ENCODE measurements around the gene SH3BP4.

SH3BP4 gene

DNA sequence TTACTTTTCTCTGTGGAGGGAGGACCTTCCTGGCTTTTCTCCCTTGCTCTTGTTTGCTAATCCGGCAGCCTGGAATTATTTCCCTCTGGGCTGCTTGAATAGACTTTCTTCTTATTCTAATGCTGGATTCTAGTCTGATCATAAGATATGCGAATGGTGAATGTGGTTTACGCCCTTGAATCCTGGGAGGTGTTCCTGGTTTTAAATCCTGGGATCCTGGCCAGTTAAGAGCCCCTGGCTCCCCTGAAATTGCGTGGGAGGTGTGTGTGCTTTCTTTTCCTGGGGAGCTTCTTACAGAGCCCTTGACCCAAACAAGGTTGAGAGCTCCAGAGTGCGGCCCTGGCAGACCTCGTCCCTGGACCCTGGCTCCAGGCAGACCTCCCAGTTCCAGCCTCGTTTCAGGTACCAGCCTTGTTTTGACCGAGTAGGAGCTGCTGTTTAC lies 2.8 kb downstream of the SH3BP4 start:
- Histone ChIP-seq H2AFZ (ENCODE audit: low read depth, low read length, severe bottlenecking) (no peak overlapping the region), H3K27me3 (ENCODE audit: low read length) (no peaks in the 10 kb centered on the region), H3K4me2 (ENCODE audit: low read depth, low read length, poor library complexity, severe bottlenecking) (no peak overlapping the region), H3F3A (ENCODE audit: insufficient read depth) (no peaks in the 10 kb centered on the region), H3K9me2 (replicated peaks; ENCODE audit: insufficient read depth, low read length) (no peaks in the 10 kb centered on the region), H4K20me1 (ENCODE audit: low read depth, low read length) (no peaks in the 10 kb centered on the region), H3K9me3 (ENCODE audit: insufficient read depth, low read length) (no peaks in the 10 kb centered on the region), H3K27ac (ENCODE audit: low read depth, low read length) (no peak overlapping the region), H3K4me3 (ENCODE audit: insufficient read depth, low read length, poor library complexity, severe bottlenecking) (no peak overlapping the region), H3K9ac (ENCODE audit: low read length) (no peak overlapping the region), H3K36me3 (ENCODE audit: low read length) (no peaks in the 10 kb centered on the region), H3K79me2 (ENCODE audit: insufficient read depth, low read length) (no peaks in the 10 kb centered on the region)
- TF ChIP-seq, protein P1, sequence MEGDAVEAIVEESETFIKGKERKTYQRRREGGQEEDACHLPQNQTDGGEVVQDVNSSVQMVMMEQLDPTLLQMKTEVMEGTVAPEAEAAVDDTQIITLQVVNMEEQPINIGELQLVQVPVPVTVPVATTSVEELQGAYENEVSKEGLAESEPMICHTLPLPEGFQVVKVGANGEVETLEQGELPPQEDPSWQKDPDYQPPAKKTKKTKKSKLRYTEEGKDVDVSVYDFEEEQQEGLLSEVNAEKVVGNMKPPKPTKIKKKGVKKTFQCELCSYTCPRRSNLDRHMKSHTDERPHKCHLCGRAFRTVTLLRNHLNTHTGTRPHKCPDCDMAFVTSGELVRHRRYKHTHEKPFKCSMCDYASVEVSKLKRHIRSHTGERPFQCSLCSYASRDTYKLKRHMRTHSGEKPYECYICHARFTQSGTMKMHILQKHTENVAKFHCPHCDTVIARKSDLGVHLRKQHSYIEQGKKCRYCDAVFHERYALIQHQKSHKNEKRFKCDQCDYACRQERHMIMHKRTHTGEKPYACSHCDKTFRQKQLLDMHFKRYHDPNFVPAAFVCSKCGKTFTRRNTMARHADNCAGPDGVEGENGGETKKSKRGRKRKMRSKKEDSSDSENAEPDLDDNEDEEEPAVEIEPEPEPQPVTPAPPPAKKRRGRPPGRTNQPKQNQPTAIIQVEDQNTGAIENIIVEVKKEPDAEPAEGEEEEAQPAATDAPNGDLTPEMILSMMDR (IDR thresholded peaks at IDR 0.05; ENCODE audit: insufficient read depth, low read length, poor library complexity, severe bottlenecking) = no peak
- TF ChIP-seq EZH2phosphoT487 (conservative IDR thresholded peaks at IDR 0.05; ENCODE audit: low read length) = no peak

DNA sequence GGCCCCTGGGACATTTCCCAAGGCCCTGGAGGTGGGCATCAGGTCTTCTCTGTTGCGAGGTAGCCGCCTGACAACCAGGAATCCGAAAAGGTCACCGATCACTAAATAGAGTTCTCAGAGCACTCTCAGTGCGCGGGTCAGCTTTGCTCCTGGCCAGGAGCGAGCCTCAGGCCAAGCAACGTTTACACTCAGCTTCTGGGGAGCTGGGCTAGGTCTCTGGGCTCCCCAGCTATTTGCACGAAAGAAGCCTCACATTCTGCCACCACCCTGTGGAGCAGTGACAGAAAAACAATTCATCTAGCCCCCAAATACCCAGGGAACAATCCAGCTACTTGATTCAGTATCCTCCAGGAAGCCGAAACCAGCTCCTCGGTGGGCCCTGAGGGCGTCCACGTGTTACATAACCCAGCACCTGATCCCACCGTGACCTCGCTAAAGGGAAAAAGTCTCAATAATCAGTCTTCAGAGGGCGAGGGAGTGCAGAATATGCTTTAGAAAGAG lies 3.3 kb downstream of the SH3BP4 start:
- Histone ChIP-seq H3K4me3 (ENCODE audit: insufficient read depth, low read length, poor library complexity, severe bottlenecking) (no peak overlapping the region), H3K9me2 (replicated peaks; ENCODE audit: insufficient read depth, low read length) (no peaks in the 10 kb centered on the region), H3K9ac (ENCODE audit: low read length) (no peak overlapping the region), H3K27ac (ENCODE audit: low read depth, low read length) (no peak overlapping the region), H3K27me3 (ENCODE audit: low read length) (no peaks in the 10 kb centered on the region), H3K36me3 (ENCODE audit: low read length) (no peaks in the 10 kb centered on the region), H3K9me3 (ENCODE audit: insufficient read depth, low read length) (no peaks in the 10 kb centered on the region), H2AFZ (ENCODE audit: low read depth, low read length, severe bottlenecking) (no peak overlapping the region), H3K79me2 (ENCODE audit: insufficient read depth, low read length) (no peaks in the 10 kb centered on the region), H3K4me2 (ENCODE audit: low read depth, low read length, poor library complexity, severe bottlenecking) (no peak overlapping the region), H3F3A (ENCODE audit: insufficient read depth) (no peaks in the 10 kb centered on the region), H4K20me1 (ENCODE audit: low read depth, low read length) (no peaks in the 10 kb centered on the region)
- TF ChIP-seq EZH2phosphoT487 (conservative IDR thresholded peaks at IDR 0.05; ENCODE audit: low read length) = no peak
- TF ChIP-seq, protein P1 (IDR thresholded peaks at IDR 0.05; ENCODE audit: insufficient read depth, low read length, poor library complexity, severe bottlenecking) = no peak

DNA sequence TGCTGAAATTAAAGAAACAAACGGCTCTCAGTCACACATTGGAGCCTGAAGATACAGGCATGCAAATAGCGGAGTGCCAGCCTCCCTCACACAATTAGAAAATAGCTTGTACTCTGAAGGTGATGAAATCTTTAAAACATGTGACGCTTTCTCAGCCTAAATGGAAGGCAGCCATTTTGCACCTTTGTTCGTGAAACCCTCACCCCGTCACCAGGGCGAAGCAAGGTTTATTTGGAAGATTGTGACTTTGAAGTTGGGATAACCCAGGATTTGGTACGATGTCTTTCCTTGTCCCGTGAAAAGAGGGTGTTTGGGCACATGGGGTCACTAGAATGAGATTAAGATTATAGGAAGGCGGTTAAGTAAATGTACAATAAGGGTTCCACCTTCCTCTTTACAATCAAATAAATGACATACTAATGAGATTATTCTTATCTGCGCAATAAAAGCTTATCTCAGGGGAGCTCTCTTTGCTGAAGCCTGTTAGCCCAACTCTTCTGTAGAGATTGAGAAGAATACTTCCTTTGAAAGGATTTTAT lies 4.2 kb downstream of the SH3BP4 start:
- Histone ChIP-seq H3K9me3 (ENCODE audit: insufficient read depth, low read length) (no peaks in the 10 kb centered on the region), H3K4me3 (ENCODE audit: insufficient read depth, low read length, poor library complexity, severe bottlenecking) (no peak overlapping the region), H3K79me2 (ENCODE audit: insufficient read depth, low read length) (no peaks in the 10 kb centered on the region), H2AFZ (ENCODE audit: low read depth, low read length, severe bottlenecking) (no peak overlapping the region), H4K20me1 (ENCODE audit: low read depth, low read length) (no peaks in the 10 kb centered on the region), H3K9ac (ENCODE audit: low read length) (no peak overlapping the region), H3K36me3 (ENCODE audit: low read length) (no peaks in the 10 kb centered on the region), H3F3A (ENCODE audit: insufficient read depth) (no peaks in the 10 kb centered on the region), H3K27me3 (ENCODE audit: low read length) (no peaks in the 10 kb centered on the region), H3K27ac (ENCODE audit: low read depth, low read length) (no peak overlapping the region), H3K9me2 (replicated peaks; ENCODE audit: insufficient read depth, low read length) (no peaks in the 10 kb centered on the region), H3K4me2 (ENCODE audit: low read depth, low read length, poor library complexity, severe bottlenecking) (no peak overlapping the region)
- TF ChIP-seq EZH2phosphoT487 (conservative IDR thresholded peaks at IDR 0.05; ENCODE audit: low read length) = no peak
- TF ChIP-seq, protein P1 (IDR thresholded peaks at IDR 0.05; ENCODE audit: insufficient read depth, low read length, poor library complexity, severe bottlenecking) = no peak

Measured in SU-DHL-6 (cell line).